ENCODE measurements around the gene SMC5.

SMC5 gene

GRCh38 chr9:70303268-70303667 lies 44.5 kb downstream of the SMC5 start:
- Histone ChIP-seq H4K20me1 (ENCODE audit: insufficient read depth, low read length, poor library complexity, severe bottlenecking) (peaks cover 3% of the 10 kb centered on the region), H3K9ac (ENCODE audit: low read depth, low read length, poor library complexity, severe bottlenecking) (no peak overlapping the region), H3F3A (ENCODE audit: low read depth) (no peaks in the 10 kb centered on the region), H3K79me2 (ENCODE audit: insufficient read depth, low read length) (no peaks in the 10 kb centered on the region), H3K4me2 (ENCODE audit: low read depth, low read length, poor library complexity, severe bottlenecking) (no peak overlapping the region), H3K9me2 (replicated peaks; ENCODE audit: low read depth, low read length) (no peaks in the 10 kb centered on the region), H3K36me3 (ENCODE audit: insufficient read depth, low read length) (peaks cover 80% of the 10 kb centered on the region), H3K4me1 (ENCODE audit: insufficient read depth, low read length, poor library complexity, severe bottlenecking) (no peaks in the 10 kb centered on the region), H3K27me3 (ENCODE audit: insufficient read depth, low read length, poor library complexity, severe bottlenecking) (no peaks in the 10 kb centered on the region), H2AFZ (ENCODE audit: low read length) (no peak overlapping the region), H3K4me3 (ENCODE audit: low read length, poor library complexity, severe bottlenecking) (no peak overlapping the region), H3K9me3 (ENCODE audit: insufficient read depth, low read depth, low read length) (no peaks in the 10 kb centered on the region)
- TF ChIP-seq EZH2phosphoT487 (IDR thresholded peaks at IDR 0.05; ENCODE audit: borderline replicate concordance) (no peak), CTCF (conservative IDR thresholded peaks at IDR 0.05; ENCODE audit: low read length) (no peak)

GRCh38 chr9:70304810-70305209 lies 46.0 kb downstream of the SMC5 start:
- no peaks in the 10 kb centered on the region for H3K79me2 ChIP-seq (ENCODE audit: insufficient read depth, low read length)

GRCh38 chr9:70315389-70315788 lies 56.6 kb downstream of the SMC5 start:
- H2AFZ ChIP-seq (ENCODE audit: low read length): no peak overlapping the region
- H3F3A ChIP-seq (ENCODE audit: low read depth): no peaks in the 10 kb centered on the region
- no peaks in the 10 kb centered on the region for H3K9me2 ChIP-seq (replicated peaks; ENCODE audit: low read depth, low read length)
- no peaks in the 10 kb centered on the region for H3K79me2 ChIP-seq (ENCODE audit: insufficient read depth, low read length)
- H3K9ac ChIP-seq (ENCODE audit: low read depth, low read length, poor library complexity, severe bottlenecking): no peak overlapping the region
- no peaks in the 10 kb centered on the region for H3K4me1 ChIP-seq (ENCODE audit: insufficient read depth, low read length, poor library complexity, severe bottlenecking)
- no peak overlapping the region for H3K4me2 ChIP-seq (ENCODE audit: low read depth, low read length, poor library complexity, severe bottlenecking)
- no peak overlapping the region for H3K4me3 ChIP-seq (ENCODE audit: low read length, poor library complexity, severe bottlenecking)
- TF ChIP-seq CTCF (conservative IDR thresholded peaks at IDR 0.05; ENCODE audit: low read length) (no peak), EZH2phosphoT487 (IDR thresholded peaks at IDR 0.05; ENCODE audit: borderline replicate concordance) (no peak)
- H4K20me1 ChIP-seq (ENCODE audit: insufficient read depth, low read length, poor library complexity, severe bottlenecking): no peaks in the 10 kb centered on the region
- no peaks in the 10 kb centered on the region for H3K9me3 ChIP-seq (ENCODE audit: insufficient read depth, low read depth, low read length)
- H3K27me3 ChIP-seq (ENCODE audit: insufficient read depth, low read length, poor library complexity, severe bottlenecking): no peaks in the 10 kb centered on the region
- peaks cover 64% of the 10 kb centered on the region for H3K36me3 ChIP-seq (ENCODE audit: insufficient read depth, low read length)

More at GRCh38 chr9:70304810-70305209, 46.0 kb downstream of the SMC5 start:
- Histone ChIP-seq H3K36me3 (ENCODE audit: insufficient read depth, low read length) (peaks cover 71% of the 10 kb centered on the region), H3K27me3 (ENCODE audit: insufficient read depth, low read length, poor library complexity, severe bottlenecking) (no peaks in the 10 kb centered on the region), H3F3A (ENCODE audit: low read depth) (no peaks in the 10 kb centered on the region), H3K9me2 (replicated peaks; ENCODE audit: low read depth, low read length) (no peaks in the 10 kb centered on the region), H2AFZ (ENCODE audit: low read length) (no peak overlapping the region), H3K4me1 (ENCODE audit: insufficient read depth, low read length, poor library complexity, severe bottlenecking) (no peaks in the 10 kb centered on the region), H3K9ac (ENCODE audit: low read depth, low read length, poor library complexity, severe bottlenecking) (no peak overlapping the region), H3K4me3 (ENCODE audit: low read length, poor library complexity, severe bottlenecking) (no peak overlapping the region), H4K20me1 (ENCODE audit: insufficient read depth, low read length, poor library complexity, severe bottlenecking) (peaks cover under 1% of the 10 kb centered on the region), H3K9me3 (ENCODE audit: insufficient read depth, low read depth, low read length) (no peaks in the 10 kb centered on the region), H3K4me2 (ENCODE audit: low read depth, low read length, poor library complexity, severe bottlenecking) (no peak overlapping the region)
- TF ChIP-seq EZH2phosphoT487 (IDR thresholded peaks at IDR 0.05; ENCODE audit: borderline replicate concordance): no peak
- no peak for TF ChIP-seq CTCF (conservative IDR thresholded peaks at IDR 0.05; ENCODE audit: low read length)

Data from Loucy (cell line).